ENCODE data around the gene BMPR1A.
"Not testable (repeated sequence)": the region's sequence is repeated elsewhere in the genome, so short reads cannot be mapped to it uniquely, and the experiment has no call there.

The BMPR1A gene

GRCh38 chr10:86950349-86950748 is 193.9 kb downstream of the BMPR1A start:
- Histone ChIP-seq H3K27ac (replicated peaks) (no peak overlapping the region), H3K4me3 (replicated peaks; ENCODE audit: insufficient read depth, low read length) (no peak overlapping the region), H3K27me3 (ENCODE audit: insufficient read depth, poor library complexity, severe bottlenecking) (no peaks in the 10 kb centered on the region)
- TF ChIP-seq GABPA (IDR thresholded peaks at IDR 0.05; ENCODE audit: low read depth) (no peak), REST (IDR thresholded peaks at IDR 0.05; ENCODE audit: insufficient replicate concordance, low read depth) (no peak), POLR2AphosphoS5 (IDR thresholded peaks at IDR 0.05; ENCODE audit: low read depth) (no peak), SPI1 (IDR thresholded peaks at IDR 0.05; ENCODE audit: borderline replicate concordance, low read depth) (no peak), CTCF (IDR thresholded peaks at IDR 0.05; ENCODE audit: insufficient read depth, low read length) (no peak)
- DNase-seq (ENCODE audit: low read depth in 1 of 2, low spot score in 1 of 2), result no peak

DNA sequence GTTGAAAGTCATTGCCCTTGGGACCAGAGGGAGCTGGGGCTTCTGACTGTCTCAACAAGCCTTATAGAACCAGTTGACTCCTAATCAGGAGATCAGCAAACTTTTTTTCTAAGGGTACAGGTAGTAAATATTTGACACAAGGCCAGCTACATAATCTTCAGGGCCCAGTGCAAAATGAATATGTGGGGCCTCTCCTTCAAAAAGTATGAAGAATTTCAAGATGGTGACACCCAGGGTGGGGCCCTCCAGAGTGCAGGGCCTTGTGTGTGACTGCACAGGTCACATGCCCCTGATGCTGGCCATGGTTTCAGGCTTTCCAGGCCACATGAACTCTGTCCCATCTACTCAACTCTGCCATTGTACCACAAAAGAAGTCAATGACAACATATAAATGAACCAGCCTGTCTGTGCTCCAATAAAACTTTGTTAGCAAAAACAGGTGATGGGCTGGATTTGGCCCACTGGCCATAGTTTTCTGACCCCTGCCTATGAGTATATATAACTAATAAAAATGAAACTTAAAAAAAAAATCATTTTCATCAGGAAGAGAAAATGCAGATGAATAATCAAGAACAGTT is 194.9 kb downstream of the BMPR1A start:
- TF ChIP-seq SPI1 (IDR thresholded peaks at IDR 0.05; ENCODE audit: borderline replicate concordance, low read depth), result no peak
- no peak for TF ChIP-seq REST (IDR thresholded peaks at IDR 0.05; ENCODE audit: insufficient replicate concordance, low read depth)
- no peak for TF ChIP-seq CTCF (IDR thresholded peaks at IDR 0.05; ENCODE audit: insufficient read depth, low read length)
- no peak for TF ChIP-seq GABPA (IDR thresholded peaks at IDR 0.05; ENCODE audit: low read depth)
- no peak for TF ChIP-seq POLR2AphosphoS5 (IDR thresholded peaks at IDR 0.05; ENCODE audit: low read depth)
- H3K27ac ChIP-seq (replicated peaks), result no peak overlapping the region
- H3K4me3 ChIP-seq (replicated peaks; ENCODE audit: insufficient read depth, low read length), result no peak overlapping the region
- no peak for DNase-seq (ENCODE audit: low read depth in 1 of 2, low spot score in 1 of 2)
- no peaks in the 10 kb centered on the region for H3K27me3 ChIP-seq (ENCODE audit: insufficient read depth, poor library complexity, severe bottlenecking)

DNA sequence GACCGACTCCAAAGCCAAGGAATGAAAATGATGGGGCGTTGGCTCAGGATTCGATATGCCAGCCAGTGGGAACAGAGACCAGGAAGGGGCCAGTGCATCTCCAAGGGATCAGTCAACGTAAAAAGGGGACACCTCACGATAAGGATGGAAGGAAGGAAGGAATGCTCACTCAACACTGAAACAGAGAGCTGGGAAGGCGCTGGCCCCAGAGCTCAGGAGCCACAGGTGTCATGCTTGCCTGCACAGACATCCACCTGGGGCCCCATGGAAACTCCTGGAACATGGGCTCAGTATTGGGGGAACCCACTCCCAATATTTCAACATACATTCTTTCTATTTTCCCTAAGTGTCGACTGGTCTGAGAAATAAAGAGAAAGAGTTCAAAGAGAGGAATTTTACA is 195.7 kb downstream of the BMPR1A start:
- DNase-seq (ENCODE audit: low read depth in 1 of 2, low spot score in 1 of 2), result no peak
- Histone ChIP-seq H3K27ac (replicated peaks) (no peak overlapping the region), H3K4me3 (replicated peaks; ENCODE audit: insufficient read depth, low read length) (no peak overlapping the region), H3K27me3 (ENCODE audit: insufficient read depth, poor library complexity, severe bottlenecking) (no peaks in the 10 kb centered on the region)
- TF ChIP-seq SPI1 (IDR thresholded peaks at IDR 0.05; ENCODE audit: borderline replicate concordance, low read depth), result no peak
- no peak for TF ChIP-seq GABPA (IDR thresholded peaks at IDR 0.05; ENCODE audit: low read depth)
- TF ChIP-seq REST (IDR thresholded peaks at IDR 0.05; ENCODE audit: insufficient replicate concordance, low read depth), result no peak
- no peak for TF ChIP-seq CTCF (IDR thresholded peaks at IDR 0.05; ENCODE audit: insufficient read depth, low read length)
- TF ChIP-seq POLR2AphosphoS5 (IDR thresholded peaks at IDR 0.05; ENCODE audit: low read depth), result no peak

DNA sequence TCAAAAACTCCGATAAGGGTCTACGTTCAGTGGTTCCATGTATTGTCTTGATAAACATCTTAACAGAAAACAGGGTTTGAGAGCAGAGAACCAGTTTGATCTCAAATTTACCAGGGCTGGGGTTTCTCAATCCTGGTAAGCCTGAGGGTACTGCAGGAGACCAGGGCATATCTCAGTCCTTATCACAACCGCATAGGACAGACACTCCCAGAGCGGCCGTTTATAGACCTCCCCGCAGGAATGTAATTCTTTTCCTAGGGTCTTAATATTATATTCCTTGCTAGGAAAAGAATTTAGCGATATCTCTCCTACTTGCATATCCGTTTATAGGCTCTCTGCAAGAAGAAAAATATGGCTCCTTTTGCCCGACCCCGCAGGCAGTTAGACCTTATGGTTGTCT is 196.3 kb downstream of the BMPR1A start:
- not testable (repeated sequence) for H3K27ac ChIP-seq (replicated peaks); H3K27me3 ChIP-seq (ENCODE audit: insufficient read depth, poor library complexity, severe bottlenecking); DNase-seq (ENCODE audit: low read depth in 1 of 2, low spot score in 1 of 2); H3K4me3 ChIP-seq (replicated peaks; ENCODE audit: insufficient read depth, low read length)
